Ectodermal cell (in vitro differentiated cells): Measurements from ENCODE around the gene ZNF440. TPM values are rescaled to one million over a fixed set of nuclear protein-coding genes. Genes with fewer than 3 reads are reported as not detected.
"Not testable (repeated sequence)": the region's sequence is repeated elsewhere in the genome, so short reads cannot be mapped to it uniquely, and the experiment has no call there.

ENCODE experiments used
- H3K27ac ChIP-seq: 2 replicates; pipeline ENCODE4 v1.7.0; 2013; ENCODE audit warnings: mild to moderate bottlenecking, low read depth, low read length; ENCODE audit not compliant: insufficient read depth, poor library complexity, severe bottlenecking
- H3K27me3 ChIP-seq: 2 replicates; pipeline ENCODE4 v1.7.0; 2013; ENCODE audit warnings: mild to moderate bottlenecking, low read length; ENCODE audit not compliant: insufficient read depth, control insufficient read depth, poor library complexity, severe bottlenecking
- H3K36me3 ChIP-seq: one replicate; pipeline ENCODE4 v1.7.0; 2013; ENCODE audit warnings: low read length; ENCODE audit not compliant: control insufficient read depth, insufficient read depth
- H3K4me1 ChIP-seq: one replicate; pipeline ENCODE4 v1.7.0; 2013; ENCODE audit warnings: low read length; ENCODE audit not compliant: control insufficient read depth, insufficient read depth
- H3K4me3 ChIP-seq: 2 replicates; pipeline ENCODE4 v1.7.0; 2013; ENCODE audit warnings: low read depth, low read length, control low read depth; ENCODE audit not compliant: insufficient read depth
- H3K9me3 ChIP-seq: 2 replicates; pipeline ENCODE4 v1.7.0; 2013; ENCODE audit warnings: mild to moderate bottlenecking, low read length, moderate library complexity; ENCODE audit not compliant: control insufficient read depth
- WGBS, 2 experiments: methylation state at CpG; one replicate each; pipeline ENCODE4 v1.1.7; 2013; ENCODE audit warnings: missing lambda C conversion rate in 2 of 2; 5-methylcytosine and 5-hydroxymethylcytosine counted together
- polyA plus RNA-seq, 4 experiments: library from polyadenylated mRNA; stranded (reverse); fragments of 50-300 nt; gene quantifications; one replicate each; pipeline ENCODE4 v1.2.3, GENCODE V29; 2013

The ZNF440 gene
- 12.9 TPM for polyA plus RNA-seq (2013, experiment 1 of 4)
- 14.3 TPM for polyA plus RNA-seq (2013, experiment 2 of 4)
- 11.2 TPM for polyA plus RNA-seq (2013, experiment 3 of 4)
- polyA plus RNA-seq (2013, experiment 4 of 4) = 11.6 TPM

DNA sequence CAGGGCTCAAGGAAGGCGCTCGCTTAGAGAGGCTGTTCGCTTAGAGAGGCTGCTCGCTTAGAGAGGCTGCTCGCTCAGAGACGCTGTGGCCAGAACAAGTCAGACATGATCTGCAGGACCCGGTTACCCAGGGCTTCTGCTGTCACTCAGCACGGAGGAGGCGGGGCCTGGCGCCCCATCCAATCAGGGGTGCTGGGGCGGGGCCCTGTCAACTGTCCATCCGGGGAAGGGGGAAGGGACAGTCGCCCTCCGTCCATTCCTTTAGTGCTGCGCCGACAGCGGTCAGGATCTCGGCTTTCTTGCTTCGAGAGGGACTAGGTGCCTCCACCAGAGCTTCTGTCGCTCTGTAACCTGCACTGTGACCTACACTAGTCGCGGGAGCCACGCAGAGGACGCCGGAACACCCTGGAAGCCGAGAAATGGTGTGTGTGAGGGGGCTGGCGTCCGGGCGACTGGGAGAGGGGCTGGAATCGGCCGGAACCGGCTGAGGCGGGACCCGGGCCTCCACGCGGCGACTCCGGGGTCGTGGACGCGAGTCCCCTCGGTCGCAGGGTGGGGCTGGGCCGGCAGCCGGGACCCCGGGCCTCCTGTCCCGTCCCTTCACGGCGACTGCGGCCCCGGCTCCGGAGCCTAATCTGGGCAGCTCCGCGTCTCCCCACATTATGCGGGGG lies at the start of gene ZNF440:
Gene ZNF440, plus strand, starts transcription at position 245 of the 671 bp plus-strand sequence. Its CDS starts 175 bp downstream, at position 420.
- H3K27ac ChIP-seq = peak within 1 kb of the TSS; percentile 83
- 1% methylated on average over 55 of the region's 55 CpGs for WGBS, 2 experiments
- no peaks in the 10 kb centered on the region for H3K9me3 ChIP-seq
- no peaks in the 10 kb centered on the region for H3K4me1 ChIP-seq
- H3K4me3 ChIP-seq = peak within 1 kb of the TSS; percentile 88
- H3K36me3 ChIP-seq = peaks cover under 1% of the 10 kb centered on the region
- peaks cover 8% of the 10 kb centered on the region for H3K27me3 ChIP-seq

DNA sequence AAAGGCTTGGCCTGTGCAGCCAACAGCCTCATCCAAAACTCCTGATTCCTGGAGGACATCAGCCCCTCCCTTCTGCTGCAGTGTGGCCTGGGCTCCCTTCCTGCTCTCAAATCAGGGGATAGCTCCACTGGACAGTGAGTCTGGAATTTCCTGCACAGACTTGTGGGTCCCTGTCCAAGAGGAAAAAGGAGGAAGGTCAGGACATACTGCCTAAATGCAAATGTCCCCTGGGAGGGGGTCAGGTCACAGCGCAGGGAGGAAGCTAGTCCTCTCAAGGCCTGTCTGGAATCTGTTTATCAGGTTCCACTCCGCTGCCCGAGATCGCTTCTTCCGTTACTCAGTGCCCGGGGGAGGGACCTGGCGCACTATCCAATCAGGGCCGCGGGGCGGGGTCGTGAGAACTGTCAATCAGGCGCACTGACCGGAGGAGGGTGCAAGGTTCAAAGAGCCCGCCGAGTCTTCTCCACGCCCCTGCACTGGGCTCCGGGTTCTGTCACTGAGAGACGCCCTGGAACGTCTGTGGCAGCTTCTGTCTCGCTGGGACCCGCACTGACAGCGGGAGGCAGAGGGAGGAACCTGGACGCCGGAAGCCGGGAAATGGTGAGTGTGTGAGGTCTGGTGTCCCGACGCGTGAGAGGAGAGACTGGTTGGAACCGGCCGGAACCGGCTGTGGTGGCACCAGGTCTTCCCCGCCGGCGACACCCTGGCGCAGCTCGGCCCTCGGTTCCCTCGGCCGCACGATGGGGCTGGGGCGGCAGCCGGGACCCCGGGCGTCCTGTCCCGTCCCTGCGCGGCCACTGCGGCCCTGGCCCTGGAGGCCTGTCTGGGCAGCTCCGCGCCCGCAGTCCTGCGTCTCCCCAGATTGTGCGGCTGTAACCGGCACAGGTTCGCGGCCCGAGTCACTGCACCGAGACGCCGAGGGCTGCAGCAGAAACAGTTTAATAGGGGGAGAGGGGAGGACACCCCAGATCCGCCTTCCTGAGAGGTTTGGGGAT lies 47.2 kb upstream of the ZNF440 start, which contains the start of gene ZNF441:
Gene ZNF441, plus strand, starts transcription at position 404 of the 995 bp plus-strand sequence. Its CDS starts 194 bp downstream, at position 598.
- Histone ChIP-seq H3K4me3 (peak within 1 kb of the TSS; percentile 59), H3K27me3 (peaks cover 18% of the 10 kb centered on the region), H3K9me3 (peaks cover 2% of the 10 kb centered on the region), H3K4me1 (no peaks in the 10 kb centered on the region), H3K27ac (peak within 1 kb of the TSS; percentile 37), H3K36me3 (no peaks in the 10 kb centered on the region)
- 2% methylated on average over 61 of the region's 61 CpGs for WGBS, 2 experiments

DNA sequence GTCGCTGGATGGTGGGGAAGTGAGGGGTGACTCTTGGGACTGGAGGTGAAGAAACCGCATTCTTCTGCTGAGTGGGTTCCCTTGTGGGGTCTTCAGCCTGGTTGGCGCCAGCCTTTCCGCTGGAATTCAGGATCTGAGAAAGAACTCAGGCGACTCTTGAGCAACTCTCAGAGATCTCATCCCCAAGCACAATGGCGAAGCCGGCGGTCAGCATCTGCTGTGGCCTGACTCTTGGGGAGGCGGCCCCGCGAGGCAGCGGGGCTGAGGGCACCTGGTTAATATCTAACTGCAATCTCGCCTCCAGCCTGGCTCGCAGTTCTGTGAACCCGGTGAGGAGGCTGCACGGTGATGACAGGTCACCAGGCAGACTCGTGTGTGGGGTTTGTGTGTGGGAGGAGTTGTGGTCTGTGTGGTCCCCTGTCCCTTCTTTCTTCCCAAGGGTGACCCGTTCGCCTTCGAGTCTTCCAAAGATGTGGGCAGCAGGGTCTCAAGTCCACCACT lies 46.4 kb upstream of the ZNF440 start:
- H3K27ac ChIP-seq = no peak overlapping the region
- H3K27me3 ChIP-seq = peaks cover 18% of the 10 kb centered on the region
- 46 to 50% methylated on average over 20 of the region's 20 CpGs for WGBS, 2 experiments
- no peaks in the 10 kb centered on the region for H3K4me1 ChIP-seq
- H3K4me3 ChIP-seq = peak overlapping the region; percentile 59
- H3K9me3 ChIP-seq = peaks cover 2% of the 10 kb centered on the region
- H3K36me3 ChIP-seq = no peaks in the 10 kb centered on the region

DNA sequence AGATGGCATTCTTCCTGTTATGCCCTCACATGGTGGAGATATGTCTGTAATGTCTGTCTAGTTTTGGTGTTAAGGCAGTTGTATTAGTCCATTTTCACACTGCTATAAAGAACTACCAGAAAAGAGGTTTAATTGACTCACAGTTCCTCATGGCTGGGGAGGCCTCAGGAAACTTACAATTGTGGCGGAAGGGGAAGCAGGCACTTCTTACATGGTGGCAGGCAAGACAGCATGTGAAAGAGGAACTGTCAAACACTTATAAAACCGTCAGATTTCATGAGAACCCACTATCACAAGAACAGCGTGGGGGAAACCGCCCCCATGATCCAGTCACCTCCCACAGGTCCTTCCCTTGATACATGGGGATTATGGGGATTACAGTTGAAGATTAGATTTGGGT lies 44.1 kb upstream of the ZNF440 start:
- Histone ChIP-seq H3K4me1 (no peaks in the 10 kb centered on the region), H3K4me3 (no peak overlapping the region), H3K27me3 (peaks cover 18% of the 10 kb centered on the region), H3K9me3 (peaks cover 2% of the 10 kb centered on the region), H3K36me3 (no peaks in the 10 kb centered on the region), H3K27ac (no peak overlapping the region)
- 92 to 97% methylated on average over 4 of the region's 4 CpGs for WGBS, 2 experiments

DNA sequence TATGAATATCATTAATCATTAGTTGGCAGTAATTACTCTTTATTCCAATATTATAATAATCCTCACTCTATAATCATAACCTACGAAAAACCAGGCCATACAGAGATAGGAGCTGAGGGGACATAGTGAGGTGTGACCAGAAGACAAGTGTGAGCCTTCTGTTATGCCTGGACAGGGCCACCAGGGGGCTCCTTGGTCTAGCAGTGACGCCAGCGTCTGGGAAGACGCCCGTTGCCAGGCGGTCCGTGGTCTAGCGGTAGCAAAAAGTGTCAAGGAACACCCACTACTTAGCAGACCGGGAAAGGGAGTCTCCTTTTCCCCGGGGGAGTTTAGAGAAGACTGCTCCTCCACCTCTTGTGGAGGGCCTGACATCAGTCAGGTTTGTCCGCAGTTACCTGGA lies 42.6 kb upstream of the ZNF440 start:
- H3K9me3 ChIP-seq, H3K36me3 ChIP-seq, H3K27ac ChIP-seq, H3K4me1 ChIP-seq, H3K4me3 ChIP-seq: not testable (repeated sequence)
- 69 to 73% methylated on average over 11 of the region's 11 CpGs for WGBS, 2 experiments
- peaks cover 18% of the 10 kb centered on the region for H3K27me3 ChIP-seq

DNA sequence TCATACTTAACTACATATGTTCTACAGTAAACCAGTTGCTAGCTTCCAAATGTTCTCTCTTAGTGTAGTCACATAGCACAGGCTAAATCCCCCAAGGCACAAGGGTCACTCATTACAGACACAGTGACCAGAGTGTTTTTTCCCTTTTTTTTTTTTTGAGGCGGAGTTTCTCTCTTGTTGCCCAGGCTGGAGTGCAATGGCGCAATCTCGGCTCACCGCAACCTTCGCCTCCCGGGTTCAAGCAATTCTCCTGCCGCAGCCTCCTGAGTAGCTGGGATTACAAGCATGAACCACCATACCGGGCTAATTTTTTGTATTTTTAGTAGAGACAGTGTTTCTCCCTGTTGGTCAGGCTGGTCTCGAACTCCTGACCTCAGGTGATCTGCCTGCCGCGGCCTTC lies 37.4 kb upstream of the ZNF440 start:
- H3K27ac ChIP-seq, H3K4me1 ChIP-seq, H3K27me3 ChIP-seq, H3K4me3 ChIP-seq: not testable (repeated sequence)
- peaks cover 32% of the 10 kb centered on the region for H3K36me3 ChIP-seq
- H3K9me3 ChIP-seq = peaks cover 11% of the 10 kb centered on the region
- WGBS, 2 experiments = 92% methylated on average over 11 of the region's 11 CpGs

DNA sequence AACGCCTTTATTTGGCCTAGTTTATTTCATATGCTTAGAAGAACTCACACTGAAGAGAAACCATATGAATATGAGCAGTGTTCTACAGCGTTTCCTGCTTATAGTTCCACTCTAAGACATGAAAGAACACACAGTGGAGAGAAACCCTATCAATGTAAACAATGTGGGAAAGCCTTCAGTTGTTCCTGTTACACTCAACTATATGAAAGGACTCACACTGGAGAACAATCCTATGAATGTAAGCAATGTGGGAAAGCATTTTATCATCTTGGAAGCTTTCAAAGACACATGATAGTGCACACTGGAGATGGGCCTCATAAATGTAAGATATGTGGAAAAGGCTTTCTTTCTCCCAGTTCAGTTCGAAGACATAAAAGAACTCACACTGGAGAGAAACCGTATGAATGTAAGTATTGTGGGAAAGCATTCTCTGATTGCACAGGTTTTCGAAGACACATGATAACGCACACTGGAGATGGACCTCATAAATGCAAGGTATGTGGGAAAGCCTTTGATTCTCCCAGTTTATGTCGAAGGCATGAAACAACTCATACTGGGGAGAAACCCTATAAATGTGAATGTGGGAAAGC lies 33.5 kb upstream of the ZNF440 start:
- Histone ChIP-seq H3K27ac (no peak overlapping the region), H3K36me3 (peaks cover 42% of the 10 kb centered on the region), H3K4me3 (no peak overlapping the region), H3K27me3 (no peaks in the 10 kb centered on the region), H3K9me3 (peaks cover 12% of the 10 kb centered on the region), H3K4me1 (no peaks in the 10 kb centered on the region)
- 92 to 97% methylated on average over 7 of the region's 7 CpGs for WGBS, 2 experiments

DNA sequence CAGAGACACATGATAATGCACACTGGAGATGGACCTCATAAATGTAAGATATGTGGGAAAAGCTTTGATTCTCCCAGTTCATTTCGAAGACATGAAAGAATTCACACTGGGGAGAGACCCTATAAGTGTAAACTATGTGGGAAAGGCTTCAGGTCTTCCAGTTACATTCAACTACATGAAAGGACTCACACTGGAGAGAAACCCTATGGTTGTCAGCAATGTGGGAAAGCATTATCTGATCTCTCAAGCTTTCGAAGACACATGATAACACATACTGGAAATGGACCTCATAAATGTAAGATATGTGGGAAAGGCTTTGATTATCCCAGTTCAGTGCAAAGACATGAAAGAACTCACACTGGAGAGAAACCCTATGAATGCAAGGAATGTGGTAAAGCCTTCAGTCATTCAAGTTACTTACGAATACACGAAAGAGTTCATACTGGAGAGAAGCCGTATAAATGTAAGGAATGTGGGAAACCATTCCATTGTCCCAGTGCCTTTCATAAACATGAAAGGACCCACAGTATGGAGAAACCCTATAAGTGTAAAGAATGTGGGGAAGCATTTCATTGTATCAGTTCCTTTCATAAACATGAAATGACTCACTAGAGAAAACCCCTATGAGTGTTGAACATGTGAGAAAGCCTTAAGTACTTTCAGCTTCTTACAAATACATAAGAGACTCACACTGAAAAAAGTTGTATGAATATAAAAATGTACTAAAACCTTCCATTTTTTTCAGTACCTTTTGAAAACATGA lies 32.6 kb upstream of the ZNF440 start:
- WGBS, 2 experiments = 94 to 98% methylated on average over 5 of the region's 5 CpGs
- peaks cover 42% of the 10 kb centered on the region for H3K36me3 ChIP-seq
- no peak overlapping the region for H3K27ac ChIP-seq
- H3K9me3 ChIP-seq = peaks cover 12% of the 10 kb centered on the region
- no peaks in the 10 kb centered on the region for H3K27me3 ChIP-seq
- H3K4me1 ChIP-seq = no peaks in the 10 kb centered on the region
- H3K4me3 ChIP-seq = no peak overlapping the region

DNA sequence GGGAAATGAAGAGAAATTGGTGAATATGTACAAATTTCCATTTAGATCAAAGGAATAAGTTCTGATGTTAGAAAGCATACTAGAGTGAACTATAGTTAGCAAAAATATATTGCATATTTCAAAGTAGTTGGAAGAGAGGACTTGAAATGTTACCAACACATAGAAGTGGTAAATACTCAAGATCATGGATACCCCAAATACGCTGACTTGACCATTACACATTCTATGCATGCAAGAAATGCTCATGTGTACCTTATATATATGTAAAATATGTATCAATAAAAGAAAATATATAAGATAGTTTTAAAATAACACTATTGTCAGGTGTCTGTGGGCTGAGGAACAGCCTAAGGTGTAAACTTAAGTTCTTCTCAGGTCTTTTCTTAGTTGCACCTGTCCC lies 30.3 kb upstream of the ZNF440 start:
- Histone ChIP-seq H3K36me3 (peaks cover 37% of the 10 kb centered on the region), H3K4me1 (no peaks in the 10 kb centered on the region), H3K27ac (no peak overlapping the region), H3K4me3 (no peak overlapping the region), H3K9me3 (peaks cover 7% of the 10 kb centered on the region), H3K27me3 (no peaks in the 10 kb centered on the region)
- 100% methylated on average over 1 of the region's 1 CpG; no CpG with 5 or more reads in 1 of the 2 experiments for whole genome bisulfite sequencing, 2 experiments
